Fibroblast of lung (primary cell): ENCODE measurements around the gene NAPG. TPM values are rescaled to one million over a fixed set of nuclear protein-coding genes. Genes with fewer than 3 reads are reported as not detected.

Experiments used
- DNase-seq, 2 donors: peaks; one replicate each; pipeline versions ENCODE4 v3.0.0 to v3.0.0-alpha.2; 2010; ENCODE audit warnings: low read depth in 2 of 2
- H2AFZ ChIP-seq: 2 replicates; pipeline ENCODE4 v1.5.1; 2012; ENCODE audit warnings: low read length, control low read depth, inconsistent platforms
- H3K27ac ChIP-seq: 2 replicates; pipeline ENCODE4 v1.5.1; 2011; ENCODE audit warnings: low read length, control low read depth; ENCODE audit not compliant: insufficient read depth
- H3K27me3 ChIP-seq: 2 replicates; pipeline ENCODE4 v1.5.1; 2011; ENCODE audit warnings: mild to moderate bottlenecking, low read length; ENCODE audit not compliant: control insufficient read depth, insufficient read depth
- H3K36me3 ChIP-seq: 2 replicates; pipeline ENCODE4 v1.5.1; 2011; ENCODE audit warnings: low read length; ENCODE audit not compliant: control insufficient read depth, insufficient read depth
- H3K4me1 ChIP-seq: 2 replicates; pipeline ENCODE4 v1.5.1; 2011; ENCODE audit warnings: low read length; ENCODE audit not compliant: control insufficient read depth, insufficient read depth; ENCODE audit errors: extremely low read depth
- H3K4me2 ChIP-seq: 2 replicates; pipeline ENCODE4 v1.5.1; 2011; ENCODE audit warnings: low read length, control low read depth; ENCODE audit not compliant: insufficient read depth; ENCODE audit errors: extremely low read depth
- H3K4me3 ChIP-seq, 4 experiments: fragments of 200-600 bp in 1 of 4; sonication (generic) in 1 of 4; replicated peaks in 1 of 4; 2 replicates each; pipeline ENCODE4 v1.5.1; 2011 to 2016; ENCODE audit warnings: low read length in 4 of 4, low read depth in 3 of 4, mild to moderate bottlenecking in 3 of 4, control low read depth in 2 of 4, inconsistent platforms in 1 of 4, mixed read lengths in 1 of 4; ENCODE audit not compliant: insufficient read depth in 1 of 4; ENCODE audit errors: control extremely low read depth in 1 of 4
- H3K79me2 ChIP-seq: 2 replicates; pipeline ENCODE4 v1.5.1; 2012; ENCODE audit warnings: mild to moderate bottlenecking, low read length, inconsistent platforms; ENCODE audit not compliant: control insufficient read depth, insufficient read depth
- H3K9ac ChIP-seq: 2 replicates; pipeline ENCODE4 v1.5.1; 2011; ENCODE audit warnings: mild to moderate bottlenecking, low read length, control low read depth; ENCODE audit not compliant: insufficient read depth
- H3K9me3 ChIP-seq: 2 replicates; pipeline ENCODE4 v1.5.1; 2012; ENCODE audit warnings: low read depth, low read length; ENCODE audit not compliant: control insufficient read depth, insufficient read depth
- H4K20me1 ChIP-seq: 2 replicates; pipeline ENCODE4 v1.5.1; 2011; ENCODE audit warnings: low read length; ENCODE audit not compliant: control insufficient read depth, insufficient read depth; ENCODE audit errors: extremely low read depth
- EZH2 ChIP-seq: IDR thresholded peaks from 2 replicates; pipeline ENCODE4 v1.5.1; 2012; ENCODE audit warnings: low read length, control low read depth, mild to moderate bottlenecking; ENCODE audit errors: missing control alignments
- polyA plus RNA-seq, 2 donors: library from polyadenylated mRNA; depleted of rRNA in 1 of 2; stranded (reverse) in 1 of 2; unstranded in 1 of 2; fragments of >200 nt; gene quantifications; 2 replicates each; pipeline ENCODE4 v1.2.1, GENCODE V29; 2011 to 2012; ENCODE audit warnings: missing spikeins in 1 of 2
- total RNA-seq: library from RNA; depleted of rRNA; stranded (reverse); fragments of >200 nt; gene quantifications from 2 replicates; pipeline ENCODE4 v1.2.1, GENCODE V29; 2014
- TF ChIP-seq, protein P1 (sequence below), 2 donors: IDR thresholded peaks in 1 of 2; conservative IDR thresholded peaks in 1 of 2; 1 replicate in 1 of 2; 2 replicates in 1 of 2; pipeline ENCODE4 v1.5.1; 2011 to 2012; ENCODE audit warnings: low read length in 2 of 2, control low read depth in 1 of 2, inconsistent platforms in 1 of 2, low read depth in 1 of 2, mild to moderate bottlenecking in 1 of 2

NAPG gene
- total and polyA plus RNA-seq, 2 donors (not counting 1 experiment from before 2014, with no cell fraction given): 23.1 to 33.7 TPM

DNA sequence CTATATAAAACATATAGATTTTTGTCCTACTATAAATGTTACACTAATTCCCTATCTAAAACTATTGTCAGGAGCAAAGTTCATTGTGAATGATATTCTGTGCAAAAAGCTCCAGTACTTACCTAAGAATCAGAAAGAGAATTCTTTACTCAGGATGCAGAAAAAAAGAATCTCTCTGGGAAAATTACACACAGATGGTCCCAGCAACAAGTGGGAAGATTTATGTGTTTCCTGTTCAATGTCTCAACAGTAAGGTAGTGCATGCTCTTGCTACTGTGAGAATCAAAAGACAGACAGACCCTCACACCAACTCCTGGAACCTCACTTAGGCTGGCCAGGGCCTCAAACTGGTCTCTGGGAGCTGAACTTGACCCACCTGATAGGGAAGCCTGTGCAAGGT is 11.2 kb upstream of the NAPG start:
- Histone ChIP-seq H3K36me3 (no peaks in the 10 kb centered on the region), H3K4me2 (no peak overlapping the region), H3K4me3 (no peak overlapping the region), H3K27me3 (no peaks in the 10 kb centered on the region), H3K27ac (no peak overlapping the region), H3K79me2 (no peaks in the 10 kb centered on the region), H2AFZ (no peak overlapping the region), H3K4me1 (peaks cover 7% of the 10 kb centered on the region), H3K9ac (no peak overlapping the region), H3K9me3 (no peaks in the 10 kb centered on the region), H4K20me1 (no peaks in the 10 kb centered on the region)
- no peak for DNase-seq
- no peak for TF ChIP-seq EZH2
- TF ChIP-seq, protein P1, sequence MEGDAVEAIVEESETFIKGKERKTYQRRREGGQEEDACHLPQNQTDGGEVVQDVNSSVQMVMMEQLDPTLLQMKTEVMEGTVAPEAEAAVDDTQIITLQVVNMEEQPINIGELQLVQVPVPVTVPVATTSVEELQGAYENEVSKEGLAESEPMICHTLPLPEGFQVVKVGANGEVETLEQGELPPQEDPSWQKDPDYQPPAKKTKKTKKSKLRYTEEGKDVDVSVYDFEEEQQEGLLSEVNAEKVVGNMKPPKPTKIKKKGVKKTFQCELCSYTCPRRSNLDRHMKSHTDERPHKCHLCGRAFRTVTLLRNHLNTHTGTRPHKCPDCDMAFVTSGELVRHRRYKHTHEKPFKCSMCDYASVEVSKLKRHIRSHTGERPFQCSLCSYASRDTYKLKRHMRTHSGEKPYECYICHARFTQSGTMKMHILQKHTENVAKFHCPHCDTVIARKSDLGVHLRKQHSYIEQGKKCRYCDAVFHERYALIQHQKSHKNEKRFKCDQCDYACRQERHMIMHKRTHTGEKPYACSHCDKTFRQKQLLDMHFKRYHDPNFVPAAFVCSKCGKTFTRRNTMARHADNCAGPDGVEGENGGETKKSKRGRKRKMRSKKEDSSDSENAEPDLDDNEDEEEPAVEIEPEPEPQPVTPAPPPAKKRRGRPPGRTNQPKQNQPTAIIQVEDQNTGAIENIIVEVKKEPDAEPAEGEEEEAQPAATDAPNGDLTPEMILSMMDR (conservative IDR thresholded peaks at IDR 0.05 in 1 of 2, IDR thresholded peaks at IDR 0.05 in 1 of 2; ENCODE audit: low read depth in 1 of 2, low read length in 2 of 2): no peak

DNA sequence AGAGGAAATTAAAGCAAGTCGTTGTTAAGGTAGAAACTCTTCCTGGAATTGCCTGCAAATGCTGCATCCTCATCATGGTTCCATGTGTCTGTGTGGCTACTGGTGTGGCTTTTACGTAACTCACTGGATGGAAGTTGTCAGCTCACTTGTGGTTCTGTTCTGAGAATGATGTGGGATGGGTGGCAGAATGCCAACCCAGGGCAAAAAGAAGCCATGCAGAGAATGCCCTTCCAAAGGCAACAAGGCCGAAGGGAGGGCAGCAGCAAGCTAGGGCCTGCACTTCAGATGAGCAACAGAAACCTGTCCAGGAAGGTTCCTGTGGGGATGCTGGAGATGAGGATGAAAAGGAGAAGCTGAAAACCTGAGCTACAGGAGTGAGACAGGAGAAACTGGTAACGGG is 10.4 kb upstream of the NAPG start:
- Histone ChIP-seq H3K36me3 (no peaks in the 10 kb centered on the region), H3K79me2 (no peaks in the 10 kb centered on the region), H3K4me2 (no peak overlapping the region), H2AFZ (no peak overlapping the region), H3K4me3 (no peak overlapping the region), H3K27me3 (no peaks in the 10 kb centered on the region), H4K20me1 (no peaks in the 10 kb centered on the region), H3K4me1 (peaks cover 7% of the 10 kb centered on the region), H3K9ac (no peak overlapping the region), H3K27ac (no peak overlapping the region), H3K9me3 (no peaks in the 10 kb centered on the region)
- no peak for DNase-seq
- no peak for TF ChIP-seq EZH2
- TF ChIP-seq, protein P1 (conservative IDR thresholded peaks at IDR 0.05 in 1 of 2, IDR thresholded peaks at IDR 0.05 in 1 of 2; ENCODE audit: low read depth in 1 of 2, low read length in 2 of 2): no peak

DNA sequence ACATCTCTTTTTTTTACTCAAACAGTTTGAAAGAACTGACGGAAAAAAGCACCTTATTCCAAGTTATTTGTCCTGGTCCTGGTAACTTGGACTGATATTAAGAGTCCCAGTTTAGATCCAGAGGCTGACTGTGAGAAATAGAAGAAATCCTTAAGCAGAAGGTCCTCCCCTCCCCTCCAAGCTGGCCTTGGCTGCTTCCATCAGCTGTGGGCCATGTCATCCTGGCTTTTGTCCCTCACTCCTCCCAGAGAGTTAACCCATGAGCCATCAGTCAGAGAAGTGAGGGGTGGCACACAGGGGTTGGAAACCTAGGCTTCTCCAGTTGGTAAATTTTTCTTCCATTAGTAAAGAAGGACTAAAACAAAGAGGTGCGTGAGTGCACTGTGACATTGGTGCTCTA is 9.7 kb upstream of the NAPG start:
- Histone ChIP-seq H3K9me3 (no peaks in the 10 kb centered on the region), H3K36me3 (no peaks in the 10 kb centered on the region), H3K4me1 (peaks cover 7% of the 10 kb centered on the region), H3K4me2 (no peak overlapping the region), H3K4me3 (no peak overlapping the region), H3K27ac (no peak overlapping the region), H3K9ac (no peak overlapping the region), H4K20me1 (no peaks in the 10 kb centered on the region), H3K27me3 (no peaks in the 10 kb centered on the region), H2AFZ (no peak overlapping the region), H3K79me2 (no peaks in the 10 kb centered on the region)
- no peak for DNase-seq
- no peak for TF ChIP-seq EZH2
- TF ChIP-seq, protein P1 (conservative IDR thresholded peaks at IDR 0.05 in 1 of 2, IDR thresholded peaks at IDR 0.05 in 1 of 2; ENCODE audit: low read depth in 1 of 2, low read length in 2 of 2): no peak
